SW 1271 (cell line): ENCODE results near the gene SPATA1.
A peak's percentile ranks its signal among the peaks of the same experiment; 100 is the strongest.
"Not testable (repeated sequence)": the region's sequence is repeated elsewhere in the genome, so short reads cannot be mapped to it uniquely, and the experiment has no call there.

Experiments
- DNase-seq, 2 experiments: peaks; one replicate each; lab custom pipeline; 2025; lab: John Stamatoyannopoulos, UW

The SPATA1 gene

GRCh38 chr1:84594959-84595358 lies 88.8 kb downstream of the SPATA1 start:
- DNase-seq: not testable (repeated sequence)

- DNase-seq: no peak
Measured at GRCh38 chr1:84597011-84597410, 90.8 kb downstream of the SPATA1 start.

GRCh38 chr1:84598418-84598817 lies 92.2 kb downstream of the SPATA1 start:
- DNase-seq: no peak

GRCh38 chr1:84598846-84599741 lies 92.9 kb downstream of the SPATA1 start:
- DNase-seq: peak in 1 of 2 experiments; percentile 32

- no peak for DNase-seq
Measured at GRCh38 chr1:84600796-84601195, 94.6 kb downstream of the SPATA1 start.

GRCh38 chr1:84603223-84603622 lies 97.0 kb downstream of the SPATA1 start:
- no peak for DNase-seq

GRCh38 chr1:84603941-84604830 lies 98.0 kb downstream of the SPATA1 start:
- DNase-seq: peak in 1 of 2 experiments; percentile 22

- no peak for DNase-seq
Measured at GRCh38 chr1:84605157-84605556, 99.0 kb downstream of the SPATA1 start.

- no peak for DNase-seq
Measured at GRCh38 chr1:84606977-84607376, 100.8 kb downstream of the SPATA1 start.

- no peak for DNase-seq
Measured at GRCh38 chr1:84611091-84611490, 104.9 kb downstream of the SPATA1 start.

GRCh38 chr1:84611796-84612195 lies 105.6 kb downstream of the SPATA1 start:
- DNase-seq: no peak

GRCh38 chr1:84613026-84613425 lies 106.8 kb downstream of the SPATA1 start:
- no peak for DNase-seq

- DNase-seq: no peak
Measured at GRCh38 chr1:84613887-84614286, 107.7 kb downstream of the SPATA1 start.

GRCh38 chr1:84615790-84616189 lies 109.6 kb downstream of the SPATA1 start:
- DNase-seq: no peak
